Gastrocnemius medialis (tissue), 4 donors: ENCODE measurements around the gene GPC6. TPM values are rescaled to one million over a fixed set of nuclear protein-coding genes. Genes with fewer than 3 reads are reported as not detected.

Source experiments
- ATAC-seq, 2 donors: fragments of 150-250 bp; one replicate each; pipeline ENCODE4 v1.9.1; 2016
- DNase-seq, 2 donors: peaks; one replicate each; pipeline ENCODE4 v3.0.0-alpha.2; 2019
- H3K27ac ChIP-seq, 4 donors: fragments of 200-600 bp; sonication (generic); 1 replicate in 1 of 4; 2 replicates in 3 of 4; pipeline ENCODE4 v1.5.1; 2016 to 2018; ENCODE audit warnings: mild to moderate bottlenecking in 2 of 4, moderate library complexity in 1 of 4
- H3K27me3 ChIP-seq, 3 donors: fragments of 200-600 bp; sonication (generic) in 2 of 3; 1 replicate in 1 of 3; 2 replicates in 2 of 3; pipeline versions ENCODE4 v1.5.1 to v1.6.0; 2016 to 2019; ENCODE audit warnings: mild to moderate bottlenecking in 1 of 3, moderate library complexity in 1 of 3
- H3K36me3 ChIP-seq, 2 donors: fragments of 200-600 bp; sonication (generic) in 1 of 2; one replicate each; pipeline ENCODE4 v1.5.1; 2017 to 2018
- H3K4me1 ChIP-seq, 2 donors: fragments of 200-600 bp; sonication (generic) in 1 of 2; one replicate each; pipeline ENCODE4 v1.5.1; 2016 to 2017; ENCODE audit warnings: mild to moderate bottlenecking in 2 of 2
- H3K4me3 ChIP-seq, 4 donors: fragments of 200-600 bp; sonication (generic) in 3 of 4; 1 replicate in 1 of 4; 2 replicates in 3 of 4; pipeline ENCODE4 v1.5.1; 2016 to 2019; ENCODE audit warnings: mild to moderate bottlenecking in 2 of 4
- H3K9me3 ChIP-seq, 3 donors: fragments of 200-600 bp; sonication (generic) in 2 of 3; 1 replicate in 1 of 3; 2 replicates in 2 of 3; pipeline ENCODE4 v1.5.1; 2016 to 2019
- CTCF ChIP-seq, 5 experiments: fragments of 450-650 bp in 3 of 5; fragments of 200-600 bp in 2 of 5; sonication (generic) in 2 of 5; IDR thresholded peaks in 4 of 5; conservative IDR thresholded peaks in 1 of 5; 1 replicate in 4 of 5; 2 replicates in 1 of 5; pipeline ENCODE4 v1.5.1; 2016 to 2019; ENCODE audit warnings: antibody characterized with exemption in 5 of 5, mild to moderate bottlenecking in 3 of 5, moderate library complexity in 3 of 5
- POLR2A ChIP-seq, 2 donors: fragments of 450-650 bp; IDR thresholded peaks; one replicate each; pipeline ENCODE4 v1.6.1; 2017; ENCODE audit warnings: antibody characterized with exemption in 2 of 2, mild to moderate bottlenecking in 2 of 2, moderate library complexity in 2 of 2
- in situ Hi-C, 4 donors: fragments of 200-750 bp; cut with MboI; loops; one replicate each; pipeline versions ENCODE4 v1.15.0 to v1.8.0; 2017; ENCODE audit warnings: low sequenced_read_pairs in 4 of 4
- intact Hi-C: fragments of 100-400 bp; cut with DNase I; formaldehyde crosslinking; loops from one replicate; pipeline ENCODE4 v1.15.1; 2023; ENCODE audit warnings: low total_unique reads
- total RNA-seq, 4 donors: library from RNA; depleted of rRNA; stranded (reverse); fragments of >200 nt; gene quantifications; one replicate each; pipeline versions ENCODE4 v1.1.0 to v1.2.3, GENCODE V29; 2016

The GPC6 gene
- total RNA-seq, 4 donors from 2014 or later = 0.47 to 0.88 (median 0.59) TPM

- Histone ChIP-seq H3K36me3 (no peaks in the 10 kb centered on the region), H3K27ac (no peak overlapping the region), H3K27me3 (no peaks in the 10 kb centered on the region), H3K9me3 (no peaks in the 10 kb centered on the region), H3K4me3 (no peak overlapping the region), H3K4me1 (no peaks in the 10 kb centered on the region)
- DNase-seq (no peak), ATAC-seq (no peak)
- TF ChIP-seq POLR2A (IDR thresholded peaks at IDR 0.05) = no peak
- TF ChIP-seq CTCF (IDR thresholded peaks at IDR 0.05 in 4 of 5, conservative IDR thresholded peaks at IDR 0.05 in 1 of 5) = no peak
- intact Hi-C loops (no loop called here), in situ Hi-C loops (no loop called here)
Measured at GRCh38 chr13:93752541-93752940, 525.9 kb downstream of the GPC6 start.

- intact Hi-C loops = no loop called here
- DNase-seq (no peak), ATAC-seq (no peak)
- no peaks in the 10 kb centered on the region for H3K36me3 ChIP-seq
- no peak overlapping the region for H3K4me3 ChIP-seq
- H3K27ac ChIP-seq = no peak overlapping the region
- no peaks in the 10 kb centered on the region for H3K4me1 ChIP-seq
- in situ Hi-C loops = no loop called here
- no peaks in the 10 kb centered on the region for H3K9me3 ChIP-seq
- no peak for TF ChIP-seq POLR2A (IDR thresholded peaks at IDR 0.05)
- no peak for TF ChIP-seq CTCF (IDR thresholded peaks at IDR 0.05 in 4 of 5, conservative IDR thresholded peaks at IDR 0.05 in 1 of 5)
- no peaks in the 10 kb centered on the region for H3K27me3 ChIP-seq
Measured at GRCh38 chr13:93753639-93754038, 527.0 kb downstream of the GPC6 start.

- intact Hi-C loops (no loop called here), in situ Hi-C loops (no loop called here)
- no peaks in the 10 kb centered on the region for H3K27me3 ChIP-seq
Measured at GRCh38 chr13:93755341-93755740, 528.7 kb downstream of the GPC6 start.

GRCh38 chr13:93758575-93758974 is 532.0 kb downstream of the GPC6 start:
- Histone ChIP-seq H3K27ac (no peak overlapping the region), H3K9me3 (no peaks in the 10 kb centered on the region), H3K4me3 (no peak overlapping the region), H3K4me1 (no peaks in the 10 kb centered on the region), H3K36me3 (no peaks in the 10 kb centered on the region), H3K27me3 (no peaks in the 10 kb centered on the region)
- DNase-seq (no peak), ATAC-seq (no peak)
- TF ChIP-seq CTCF (IDR thresholded peaks at IDR 0.05 in 4 of 5, conservative IDR thresholded peaks at IDR 0.05 in 1 of 5) (no peak), POLR2A (IDR thresholded peaks at IDR 0.05) (no peak)
- intact Hi-C loops = no loop called here
- in situ Hi-C loops = no loop called here

More at GRCh38 chr13:93755341-93755740, 528.7 kb downstream of the GPC6 start:
- Histone ChIP-seq H3K9me3 (no peaks in the 10 kb centered on the region), H3K27ac (no peak overlapping the region), H3K36me3 (no peaks in the 10 kb centered on the region), H3K4me3 (no peak overlapping the region), H3K4me1 (no peaks in the 10 kb centered on the region)
- TF ChIP-seq POLR2A (IDR thresholded peaks at IDR 0.05) (no peak), CTCF (IDR thresholded peaks at IDR 0.05 in 4 of 5, conservative IDR thresholded peaks at IDR 0.05 in 1 of 5) (no peak)
- DNase-seq = no peak
- no peak for ATAC-seq

- intact Hi-C loops (no loop called here), in situ Hi-C loops (no loop called here)
- no peak for TF ChIP-seq CTCF (IDR thresholded peaks at IDR 0.05 in 4 of 5, conservative IDR thresholded peaks at IDR 0.05 in 1 of 5)
- no peak for TF ChIP-seq POLR2A (IDR thresholded peaks at IDR 0.05)
- Histone ChIP-seq H3K36me3 (no peaks in the 10 kb centered on the region), H3K4me1 (no peaks in the 10 kb centered on the region), H3K9me3 (no peaks in the 10 kb centered on the region), H3K27ac (no peak overlapping the region), H3K4me3 (no peak overlapping the region), H3K27me3 (no peaks in the 10 kb centered on the region)
- DNase-seq (no peak), ATAC-seq (no peak)
Measured at GRCh38 chr13:93762708-93763426, 536.3 kb downstream of the GPC6 start.
